Epithelial cell of proximal tubule (primary cell): ENCODE results near the gene ABCA12. TPM values are rescaled to one million over a fixed set of nuclear protein-coding genes. Genes with fewer than 3 reads are reported as not detected.

Experiments used
- DNase-seq: peaks from one replicate; pipeline ENCODE4 v3.0.0-alpha.2; 2011; ENCODE audit warnings: low read depth
- H3K4me3 ChIP-seq: 2 replicates; pipeline ENCODE4 v1.5.1; 2011; ENCODE audit warnings: low read depth, mild to moderate bottlenecking, low read length
- total RNA-seq: library from RNA; depleted of rRNA; stranded (reverse); fragments of >200 nt; gene quantifications from 2 replicates; pipeline ENCODE4 v1.2.3, GENCODE V29; 2015
- TF ChIP-seq, protein P1 (sequence below): conservative IDR thresholded peaks from 2 replicates; pipeline ENCODE4 v1.5.1; 2012; ENCODE audit warnings: low read depth, mild to moderate bottlenecking, low read length

Gene ABCA12
- total RNA-seq, 1 donor from 2014 or later: 3.0 TPM

DNA sequence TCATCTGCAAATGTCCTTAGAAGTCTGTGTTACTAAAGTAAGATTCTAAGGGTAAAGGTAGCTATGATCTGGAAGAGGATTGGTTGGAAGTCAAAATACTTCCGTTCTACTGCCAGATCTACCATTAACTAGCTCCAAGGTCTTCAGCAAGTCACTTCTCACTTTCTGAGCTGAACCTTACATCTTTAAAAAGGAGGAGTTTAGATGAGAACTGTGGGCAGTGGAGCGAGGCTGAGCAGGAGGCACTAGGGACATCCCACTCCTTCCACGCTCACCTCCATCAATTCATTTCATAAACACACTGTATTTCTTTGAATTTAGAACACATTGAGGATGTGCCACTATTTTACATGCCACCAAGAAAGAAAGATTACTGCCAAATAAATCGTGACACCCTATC is 143.0 kb downstream of the ABCA12 start:
- TF ChIP-seq, protein P1, sequence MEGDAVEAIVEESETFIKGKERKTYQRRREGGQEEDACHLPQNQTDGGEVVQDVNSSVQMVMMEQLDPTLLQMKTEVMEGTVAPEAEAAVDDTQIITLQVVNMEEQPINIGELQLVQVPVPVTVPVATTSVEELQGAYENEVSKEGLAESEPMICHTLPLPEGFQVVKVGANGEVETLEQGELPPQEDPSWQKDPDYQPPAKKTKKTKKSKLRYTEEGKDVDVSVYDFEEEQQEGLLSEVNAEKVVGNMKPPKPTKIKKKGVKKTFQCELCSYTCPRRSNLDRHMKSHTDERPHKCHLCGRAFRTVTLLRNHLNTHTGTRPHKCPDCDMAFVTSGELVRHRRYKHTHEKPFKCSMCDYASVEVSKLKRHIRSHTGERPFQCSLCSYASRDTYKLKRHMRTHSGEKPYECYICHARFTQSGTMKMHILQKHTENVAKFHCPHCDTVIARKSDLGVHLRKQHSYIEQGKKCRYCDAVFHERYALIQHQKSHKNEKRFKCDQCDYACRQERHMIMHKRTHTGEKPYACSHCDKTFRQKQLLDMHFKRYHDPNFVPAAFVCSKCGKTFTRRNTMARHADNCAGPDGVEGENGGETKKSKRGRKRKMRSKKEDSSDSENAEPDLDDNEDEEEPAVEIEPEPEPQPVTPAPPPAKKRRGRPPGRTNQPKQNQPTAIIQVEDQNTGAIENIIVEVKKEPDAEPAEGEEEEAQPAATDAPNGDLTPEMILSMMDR: no peak
- no peak overlapping the region for H3K4me3 ChIP-seq
- DNase-seq: no peak

DNA sequence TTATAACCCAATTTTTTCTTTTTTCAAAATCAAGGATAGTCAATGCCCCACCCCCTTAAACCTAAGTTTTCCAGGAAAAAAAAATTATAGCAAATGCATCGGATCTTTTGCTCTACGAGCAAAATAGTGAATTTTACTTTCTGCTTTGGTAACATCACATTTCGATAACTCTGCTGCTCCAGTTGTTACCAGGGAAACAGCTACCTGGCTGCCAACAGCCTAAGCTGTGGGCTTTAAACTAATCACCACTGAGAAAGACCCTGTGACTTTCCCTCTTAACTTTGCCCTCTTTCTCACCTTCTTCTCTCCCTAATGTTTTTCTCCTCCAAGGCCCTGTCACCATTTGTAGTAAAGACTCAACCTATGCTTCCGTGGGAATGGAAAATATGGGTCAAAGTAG is 145.5 kb downstream of the ABCA12 start:
- TF ChIP-seq, protein P1: no peak
- no peak for DNase-seq
- H3K4me3 ChIP-seq: no peak overlapping the region

DNA sequence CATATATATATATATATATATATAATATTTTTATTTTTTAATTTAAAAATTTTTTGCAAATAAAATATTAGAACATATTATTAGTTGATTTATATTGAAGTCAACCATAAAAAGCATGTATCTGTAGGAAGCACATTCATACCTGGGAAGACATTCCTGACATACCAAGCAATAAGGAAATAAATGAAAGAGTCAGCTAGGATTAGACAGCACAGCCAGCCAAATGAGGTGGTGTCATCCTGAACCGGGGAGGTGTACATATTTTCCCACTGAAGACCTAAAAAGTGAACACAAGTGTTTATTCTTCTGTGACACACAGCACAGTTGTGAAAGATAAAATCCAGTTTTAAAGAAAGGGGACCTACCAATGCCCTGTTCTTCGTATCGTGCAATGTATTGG is 149.2 kb downstream of the ABCA12 start:
- DNase-seq: no peak
- no peak overlapping the region for H3K4me3 ChIP-seq
- TF ChIP-seq, protein P1: no peak

DNA sequence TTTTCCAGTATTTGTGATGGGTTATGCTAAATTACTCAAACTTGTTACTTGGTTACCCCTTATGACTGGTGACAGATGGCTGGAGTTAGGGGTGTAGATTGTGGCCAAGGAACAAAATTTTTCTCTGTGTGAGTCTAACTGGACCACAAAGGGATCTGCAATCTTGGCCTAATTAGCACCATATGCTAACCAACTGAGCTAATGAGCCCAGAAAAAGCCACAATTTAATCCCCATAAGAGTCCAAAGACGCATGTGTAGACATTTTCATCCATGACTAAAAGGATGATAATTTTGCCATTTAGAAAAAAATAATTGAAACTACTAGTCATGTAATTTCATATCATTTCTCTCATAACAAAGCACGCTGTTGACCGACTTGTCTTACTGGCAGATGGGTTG is 151.2 kb downstream of the ABCA12 start:
- TF ChIP-seq, protein P1: no peak
- H3K4me3 ChIP-seq: no peak overlapping the region
- DNase-seq: no peak

DNA sequence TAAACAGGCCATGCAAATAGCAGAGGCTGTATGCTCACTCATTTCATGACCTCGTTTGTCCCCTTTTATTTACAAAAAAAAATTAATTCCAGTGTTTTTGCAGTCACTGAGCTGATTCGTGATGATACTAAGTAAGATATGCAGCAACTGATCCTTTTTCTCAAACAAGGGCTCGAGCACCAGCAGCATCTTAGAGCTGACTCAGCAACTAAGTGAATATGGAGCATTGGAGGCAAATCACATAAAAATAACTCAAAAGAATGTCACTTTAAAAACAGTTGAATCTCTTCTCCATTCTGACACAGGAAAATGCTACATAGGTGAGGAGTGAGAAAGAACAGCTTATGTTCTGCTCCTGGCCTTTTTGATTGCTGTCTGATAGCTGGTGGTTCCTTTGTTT is 152.8 kb downstream of the ABCA12 start:
- H3K4me3 ChIP-seq: no peak overlapping the region
- TF ChIP-seq, protein P1: no peak
- no peak for DNase-seq

DNA sequence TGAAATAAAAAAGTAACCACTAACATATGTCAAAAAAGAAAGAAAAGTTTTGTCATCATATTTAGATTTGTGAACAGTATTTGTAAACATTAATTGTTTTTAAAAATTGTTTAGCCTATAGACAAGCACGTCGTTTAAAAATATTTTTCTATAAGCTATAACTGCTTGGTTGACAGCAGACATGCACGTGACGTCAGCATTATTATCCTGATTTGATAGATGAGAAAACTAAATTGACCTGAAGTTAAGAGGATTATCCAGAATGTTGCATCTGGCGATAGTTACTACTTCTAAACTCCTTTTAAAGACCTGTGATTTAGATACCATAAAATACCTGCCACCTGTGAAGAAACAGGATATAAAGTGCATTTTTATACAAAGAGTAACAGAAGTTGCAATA is 172.0 kb downstream of the ABCA12 start:
- H3K4me3 ChIP-seq: no peak overlapping the region
- TF ChIP-seq, protein P1: no peak
- DNase-seq: no peak

DNA sequence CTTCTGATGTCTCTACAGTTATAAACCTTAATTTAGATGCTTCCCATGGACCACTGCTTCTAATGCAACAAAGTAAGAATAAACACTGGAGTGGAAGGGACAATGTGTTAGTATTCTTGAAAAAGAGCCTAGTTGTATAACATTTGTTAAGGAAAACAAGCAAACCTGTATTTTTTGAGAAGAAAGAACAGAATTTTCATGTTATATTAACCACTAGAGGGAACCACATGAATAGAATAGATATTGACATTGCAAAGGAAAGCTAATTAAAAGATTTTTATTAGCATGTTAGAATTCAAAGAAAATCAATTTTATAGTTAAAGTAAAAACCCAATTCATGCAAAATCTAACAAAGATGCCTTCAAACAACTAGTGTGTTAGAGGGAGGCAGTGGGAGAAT is 177.7 kb downstream of the ABCA12 start:
- TF ChIP-seq, protein P1: no peak
- no peak overlapping the region for H3K4me3 ChIP-seq
- DNase-seq: no peak
